ENCODE results near the gene AVEN. TPM values are rescaled to one million over a fixed set of nuclear protein-coding genes. Genes with fewer than 3 reads are reported as not detected.
"Not testable (repeated sequence)": the region's sequence is repeated elsewhere in the genome, so short reads cannot be mapped to it uniquely, and the experiment has no call there.

Gene AVEN
- total and polyA plus RNA-seq, 2 donors from 2014 or later = 6.4 to 7.1 TPM

DNA sequence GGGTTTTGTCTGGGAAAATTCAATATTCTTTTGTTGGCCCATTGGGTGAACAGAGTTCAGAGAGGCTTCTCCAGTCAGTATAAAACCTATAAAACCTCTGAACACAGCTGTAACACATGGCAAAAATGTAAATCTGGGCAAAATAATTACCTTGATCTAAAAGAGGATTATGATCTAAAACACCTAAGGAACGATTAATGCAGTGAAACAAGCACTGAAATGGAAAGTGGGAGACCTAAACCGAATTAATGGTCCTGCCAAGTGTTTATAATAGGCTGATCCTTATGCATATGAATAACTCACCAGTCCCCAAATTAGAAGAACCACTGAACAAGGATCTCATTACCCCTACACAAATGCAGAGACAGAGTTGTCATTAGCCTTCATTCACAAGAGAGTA lies 32.6 kb downstream of the AVEN start:
- Histone ChIP-seq H3K9me3 (ENCODE audit: control insufficient read depth in 2 of 3, insufficient read depth in 1 of 3, low read length in 3 of 3) (no peaks in the 10 kb centered on the region), H3K36me3 (ENCODE audit: control insufficient read depth in 2 of 3, insufficient read depth in 3 of 3, low read length in 3 of 3) (no peaks in the 10 kb centered on the region), H3K27ac (ENCODE audit: low read depth in 2 of 2, low read length in 2 of 2) (no peak overlapping the region), H3K27me3 (ENCODE audit: control insufficient read depth, insufficient read depth, low read length) (no peaks in the 10 kb centered on the region), H3K4me3 (ENCODE audit: low read length in 3 of 3) (no peak overlapping the region), H3K9ac (ENCODE audit: low read length in 3 of 3) (no peak overlapping the region), H3K4me1 (ENCODE audit: control insufficient read depth in 2 of 3, insufficient read depth in 2 of 3, low read depth in 1 of 3, low read length in 3 of 3) (peaks cover 0 to 2% (median 0%) of the 10 kb centered on the region in 3 donors)
- FAIRE-seq (no peak), DNase-seq (no peak)
- intact Hi-C loops (cut with DNase I) = no loop called here
- no peak for TF ChIP-seq CTCF (IDR thresholded peaks at IDR 0.05; ENCODE audit: borderline replicate concordance, extremely low read depth, insufficient read depth)

DNA sequence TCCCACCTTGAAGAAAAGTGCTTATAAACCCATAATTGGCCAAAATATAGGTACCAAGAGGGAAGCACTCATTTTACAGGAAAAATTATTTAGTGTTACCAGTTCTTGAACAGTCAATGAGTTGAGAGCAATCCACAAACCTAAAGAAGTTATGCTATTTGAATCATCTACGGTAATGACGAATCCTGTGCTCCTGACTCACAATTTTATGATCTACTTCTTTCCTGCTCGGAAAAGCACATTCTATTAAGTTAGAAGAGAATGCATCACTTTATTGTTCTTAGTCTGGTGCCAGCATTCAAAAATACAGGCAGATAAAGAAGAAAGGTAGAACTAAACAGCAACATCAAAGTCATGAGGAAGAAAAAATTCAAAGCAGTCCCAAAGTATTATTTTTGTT lies 37.5 kb downstream of the AVEN start:
- H3K9ac ChIP-seq (ENCODE audit: low read length in 3 of 3) = no peak overlapping the region
- no peak overlapping the region for H3K4me3 ChIP-seq (ENCODE audit: low read length in 3 of 3)
- no peaks in the 10 kb centered on the region for H3K9me3 ChIP-seq (ENCODE audit: control insufficient read depth in 2 of 3, insufficient read depth in 1 of 3, low read length in 3 of 3)
- no peak for FAIRE-seq
- no peaks in the 10 kb centered on the region for H3K27me3 ChIP-seq (ENCODE audit: control insufficient read depth, insufficient read depth, low read length)
- no peak overlapping the region for H3K27ac ChIP-seq (ENCODE audit: low read depth in 2 of 2, low read length in 2 of 2)
- no peaks in the 10 kb centered on the region for H3K4me1 ChIP-seq (ENCODE audit: control insufficient read depth in 2 of 3, insufficient read depth in 2 of 3, low read depth in 1 of 3, low read length in 3 of 3)
- TF ChIP-seq CTCF (IDR thresholded peaks at IDR 0.05; ENCODE audit: borderline replicate concordance, extremely low read depth, insufficient read depth) = no peak
- H3K36me3 ChIP-seq (ENCODE audit: control insufficient read depth in 2 of 3, insufficient read depth in 3 of 3, low read length in 3 of 3) = no peaks in the 10 kb centered on the region
- no peak for DNase-seq
- intact Hi-C loops (cut with DNase I) = no loop called here

GRCh38 chr15:33995666-33996065 lies 43.3 kb downstream of the AVEN start:
- intact Hi-C loops (cut with DNase I); DNase-seq; H3K36me3 ChIP-seq (ENCODE audit: control insufficient read depth in 2 of 3, insufficient read depth in 3 of 3, low read length in 3 of 3); FAIRE-seq; H3K27ac ChIP-seq (ENCODE audit: low read depth in 2 of 2, low read length in 2 of 2); H3K27me3 ChIP-seq (ENCODE audit: control insufficient read depth, insufficient read depth, low read length); H3K9ac ChIP-seq (ENCODE audit: low read length in 3 of 3); H3K4me3 ChIP-seq (ENCODE audit: low read length in 3 of 3); H3K9me3 ChIP-seq (ENCODE audit: control insufficient read depth in 2 of 3, insufficient read depth in 1 of 3, low read length in 3 of 3); H3K4me1 ChIP-seq (ENCODE audit: control insufficient read depth in 2 of 3, insufficient read depth in 2 of 3, low read depth in 1 of 3, low read length in 3 of 3): not testable (repeated sequence)

DNA sequence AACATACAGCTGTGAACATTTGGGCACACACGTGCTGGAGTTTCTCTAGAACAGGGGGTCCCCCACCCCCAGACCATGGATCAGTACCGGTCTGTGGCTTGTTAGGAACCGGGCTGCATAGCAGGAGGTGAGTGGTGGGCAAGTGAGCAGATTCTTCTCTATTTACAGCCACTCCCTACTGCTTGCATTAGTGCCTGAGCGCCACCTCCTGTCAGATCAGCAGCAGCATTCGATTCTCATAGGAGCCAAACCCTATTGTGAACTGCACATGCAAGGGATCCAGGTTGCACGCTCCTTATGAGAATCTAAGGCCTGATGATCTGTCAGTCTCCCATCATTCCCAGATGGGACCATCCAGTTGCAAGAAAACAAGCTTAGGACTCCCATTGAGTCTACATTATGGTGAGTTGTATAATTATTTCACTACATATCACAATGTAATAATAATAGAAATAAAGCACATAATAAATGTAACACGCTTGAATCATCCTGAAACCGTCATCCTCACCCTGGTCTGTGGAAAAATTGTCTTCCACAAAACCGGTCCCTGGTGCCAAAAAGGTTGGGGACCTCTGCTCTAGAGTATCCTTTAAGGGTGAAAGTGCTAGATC lies 44.9 kb downstream of the AVEN start:
- no peak overlapping the region for H3K27ac ChIP-seq (ENCODE audit: low read depth in 2 of 2, low read length in 2 of 2)
- intact Hi-C loops (cut with DNase I) = no loop called here
- no peaks in the 10 kb centered on the region for H3K4me1 ChIP-seq (ENCODE audit: control insufficient read depth in 2 of 3, insufficient read depth in 2 of 3, low read depth in 1 of 3, low read length in 3 of 3)
- no peaks in the 10 kb centered on the region for H3K36me3 ChIP-seq (ENCODE audit: control insufficient read depth in 2 of 3, insufficient read depth in 3 of 3, low read length in 3 of 3)
- no peaks in the 10 kb centered on the region for H3K27me3 ChIP-seq (ENCODE audit: control insufficient read depth, insufficient read depth, low read length)
- DNase-seq = no peak
- no peak for TF ChIP-seq CTCF (IDR thresholded peaks at IDR 0.05; ENCODE audit: borderline replicate concordance, extremely low read depth, insufficient read depth)
- H3K9me3 ChIP-seq (ENCODE audit: control insufficient read depth in 2 of 3, insufficient read depth in 1 of 3, low read length in 3 of 3) = no peaks in the 10 kb centered on the region
- H3K4me3 ChIP-seq (ENCODE audit: low read length in 3 of 3) = no peak overlapping the region
- FAIRE-seq = no peak
- H3K9ac ChIP-seq (ENCODE audit: low read length in 3 of 3) = no peak overlapping the region
